Measurements from ENCODE around the gene AGGF1.
"Not testable (repeated sequence)": the region's sequence is repeated elsewhere in the genome, so short reads cannot be mapped to it uniquely, and the experiment has no call there.

DNA sequence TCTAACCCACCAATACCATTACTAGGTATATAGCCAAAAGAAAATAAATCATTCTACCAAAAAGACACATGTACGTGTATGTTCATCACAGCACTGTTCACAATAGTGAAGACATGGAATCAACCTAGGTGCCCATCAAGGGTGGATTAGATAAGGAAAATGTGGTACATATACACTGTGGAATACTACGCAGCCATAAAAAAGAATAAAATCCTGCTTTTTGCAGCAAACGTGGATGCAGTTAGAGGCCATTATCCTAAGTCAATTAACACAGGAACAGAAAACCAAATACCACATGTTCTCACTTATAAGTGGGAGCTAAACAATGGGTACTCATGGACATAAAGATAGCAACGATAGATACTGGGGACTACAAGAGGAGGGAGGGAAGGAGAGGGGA is 32.0 kb upstream of the AGGF1 start:
- TF ChIP-seq CTCF, POLR2A (IDR thresholded peaks at IDR 0.05): not testable (repeated sequence)

Measured in adrenal gland (tissue), 5 donors.